Globus pallidus (tissue), 1 donor: Measurements from ENCODE around the gene PLA2G4C.

Experiments used
- DNase-seq: peaks from one replicate; pipeline ENCODE4 v3.0.0-alpha.2; 2015; ENCODE audit warnings: low spot score

PLA2G4C gene, protein sequence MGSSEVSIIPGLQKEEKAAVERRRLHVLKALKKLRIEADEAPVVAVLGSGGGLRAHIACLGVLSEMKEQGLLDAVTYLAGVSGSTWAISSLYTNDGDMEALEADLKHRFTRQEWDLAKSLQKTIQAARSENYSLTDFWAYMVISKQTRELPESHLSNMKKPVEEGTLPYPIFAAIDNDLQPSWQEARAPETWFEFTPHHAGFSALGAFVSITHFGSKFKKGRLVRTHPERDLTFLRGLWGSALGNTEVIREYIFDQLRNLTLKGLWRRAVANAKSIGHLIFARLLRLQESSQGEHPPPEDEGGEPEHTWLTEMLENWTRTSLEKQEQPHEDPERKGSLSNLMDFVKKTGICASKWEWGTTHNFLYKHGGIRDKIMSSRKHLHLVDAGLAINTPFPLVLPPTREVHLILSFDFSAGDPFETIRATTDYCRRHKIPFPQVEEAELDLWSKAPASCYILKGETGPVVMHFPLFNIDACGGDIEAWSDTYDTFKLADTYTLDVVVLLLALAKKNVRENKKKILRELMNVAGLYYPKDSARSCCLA

GRCh38 chr19:48110350-48110966 lies at the start of gene PLA2G4C:
Gene PLA2G4C (minus strand): TSS chr19:48110817. CDS start chr19:48106529, 4,288 bp downstream.
- DNase-seq = peak; percentile 92

- no peak for DNase-seq
Measured at GRCh38 chr19:48158210-48158790, 47.7 kb upstream of the PLA2G4C start.

DNA sequence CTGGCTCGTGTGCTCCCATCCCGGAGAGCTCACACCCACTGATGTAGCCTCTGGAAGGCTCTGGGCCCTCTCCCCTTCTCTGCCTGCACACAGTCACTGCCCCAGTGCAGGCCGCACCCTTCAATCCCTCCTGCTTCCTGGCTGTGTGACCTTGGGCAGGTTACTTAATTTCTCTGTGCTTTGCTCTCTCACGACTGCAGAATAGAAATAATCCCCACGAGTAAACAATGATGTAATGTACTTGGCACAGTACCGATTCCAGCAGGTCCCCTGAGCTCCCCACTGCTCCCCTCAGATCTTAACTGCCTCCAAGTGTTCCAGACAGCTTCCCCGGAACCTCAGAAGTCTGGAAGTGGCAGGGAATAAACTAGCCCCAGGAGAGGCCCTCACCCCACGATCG lies 43.4 kb upstream of the PLA2G4C start:
- no peak for DNase-seq

DNA sequence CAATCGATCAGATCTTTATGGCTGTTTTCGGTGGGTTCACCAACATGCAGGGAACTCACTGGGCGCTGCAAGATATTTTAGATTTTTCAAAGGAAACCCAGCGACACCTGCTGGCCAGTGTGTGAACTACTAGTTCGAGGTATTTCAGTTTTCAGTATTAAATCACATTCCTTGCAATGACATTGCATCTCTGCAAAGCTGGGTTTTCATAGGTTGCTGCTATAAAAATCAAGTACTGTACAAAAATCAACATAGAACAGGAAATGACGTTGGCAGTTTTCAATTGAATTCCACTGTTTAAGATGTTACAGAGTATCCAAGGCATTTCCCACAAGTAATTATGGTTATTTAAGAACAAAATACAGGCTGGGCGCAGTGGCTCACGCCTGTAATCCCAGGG lies 41.9 kb upstream of the PLA2G4C start:
- DNase-seq = peak; percentile 67

- no peak for DNase-seq
Measured at GRCh38 chr19:48149430-48149829, 38.8 kb upstream of the PLA2G4C start.

DNA sequence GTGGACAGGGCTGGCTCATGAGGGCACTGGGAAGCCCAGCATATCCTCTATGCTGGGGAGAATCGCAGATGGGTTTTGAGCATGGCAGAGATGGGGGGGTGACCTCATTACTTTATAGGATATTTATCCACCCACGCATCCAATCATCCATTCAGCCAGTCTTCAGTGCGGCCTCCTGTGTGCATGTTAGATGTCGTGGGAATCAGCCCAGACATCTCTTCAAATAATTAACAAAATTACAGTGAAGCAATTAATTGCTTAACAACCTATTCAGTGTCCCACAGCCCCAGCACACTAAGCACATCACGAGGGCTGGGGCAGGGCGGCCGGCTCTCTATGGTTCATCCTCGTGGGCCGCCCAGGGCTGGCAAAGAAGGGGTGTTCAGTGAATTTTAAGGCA lies 38.0 kb upstream of the PLA2G4C start:
- no peak for DNase-seq

GRCh38 chr19:48147597-48148175 lies 37.1 kb upstream of the PLA2G4C start:
- DNase-seq = no peak

GRCh38 chr19:48139053-48139452 lies 28.4 kb upstream of the PLA2G4C start:
- DNase-seq = no peak

GRCh38 chr19:48137411-48137810 lies 26.8 kb upstream of the PLA2G4C start:
- DNase-seq = no peak

DNA sequence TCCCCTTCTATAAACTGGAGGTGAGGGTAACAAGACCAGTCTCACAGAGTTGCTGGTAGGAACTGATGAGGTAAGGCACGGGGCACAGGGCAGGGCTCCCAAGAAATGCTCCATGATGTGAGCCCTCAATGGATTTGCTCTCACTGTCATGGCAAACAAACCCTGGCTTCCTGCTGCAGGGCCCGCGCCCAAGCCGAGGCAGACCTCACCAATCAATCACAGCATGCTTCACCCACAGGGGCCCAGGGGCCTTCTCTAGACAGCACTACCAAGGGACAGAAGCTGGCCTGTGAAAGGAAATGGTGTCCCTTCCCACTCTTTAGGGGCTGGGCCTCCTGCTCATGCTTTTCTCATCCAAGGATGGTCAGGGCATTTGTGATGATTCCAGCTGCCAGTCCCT lies 25.9 kb upstream of the PLA2G4C start:
- no peak for DNase-seq

- no peak for DNase-seq
Measured at GRCh38 chr19:48135411-48135810, 24.8 kb upstream of the PLA2G4C start.

- no peak for DNase-seq
Measured at GRCh38 chr19:48133094-48133493, 22.5 kb upstream of the PLA2G4C start.

DNA sequence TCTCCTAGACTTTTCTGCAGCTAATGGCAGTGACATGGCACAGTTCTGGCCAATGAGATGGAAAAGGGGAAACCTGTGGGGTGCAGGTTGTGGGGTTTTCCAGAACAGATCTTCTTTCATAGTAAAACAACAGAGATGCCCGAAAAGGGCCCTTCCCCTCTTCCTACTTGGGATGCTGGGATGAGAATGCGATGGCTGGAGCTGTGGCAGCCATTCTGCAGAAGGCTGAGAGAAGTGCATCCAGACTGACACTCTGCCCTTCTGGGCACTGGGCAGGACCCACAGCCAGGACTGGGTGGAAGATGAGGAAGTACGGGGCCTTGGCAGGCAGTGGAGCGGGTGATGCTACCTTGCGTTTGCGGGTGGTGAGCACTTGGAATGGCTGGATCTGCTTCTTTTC lies 16.9 kb upstream of the PLA2G4C start:
- DNase-seq = no peak

DNA sequence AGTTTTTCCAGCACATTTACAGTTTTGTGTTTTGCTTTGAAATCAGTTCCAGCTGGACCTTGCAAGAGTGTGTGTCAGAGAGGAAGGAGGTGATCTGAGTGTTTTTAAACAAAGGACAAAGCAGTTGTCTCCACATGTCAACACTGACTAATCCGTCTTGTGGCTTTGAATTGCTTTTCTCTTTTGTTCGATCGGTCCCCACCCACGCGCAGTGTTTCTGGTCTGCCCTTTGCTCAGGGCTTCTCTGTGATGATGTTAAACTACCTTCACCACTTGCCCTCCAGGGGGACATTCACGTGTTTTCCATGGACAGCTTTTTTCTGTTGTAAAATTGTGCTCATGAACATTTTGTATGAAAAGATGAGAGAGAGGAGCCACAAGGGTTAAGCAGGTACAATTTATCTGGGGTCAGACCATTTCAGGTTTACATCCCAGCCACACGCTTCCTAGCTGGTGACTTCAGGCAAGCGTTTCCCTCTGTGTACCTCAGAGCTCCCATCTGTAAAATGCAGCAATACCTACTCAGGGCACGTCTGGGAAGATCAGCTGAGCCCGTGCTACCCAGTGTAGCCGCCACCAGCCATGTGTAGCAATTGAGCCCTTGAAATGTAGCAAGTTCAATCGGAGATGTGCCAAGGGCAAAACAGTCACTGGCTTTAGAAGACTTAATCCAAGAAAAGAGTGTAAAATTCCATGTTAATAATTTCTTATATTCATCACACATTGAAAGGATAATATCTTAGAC lies 13.5 kb upstream of the PLA2G4C start:
- peak; percentile 72 for DNase-seq

DNA sequence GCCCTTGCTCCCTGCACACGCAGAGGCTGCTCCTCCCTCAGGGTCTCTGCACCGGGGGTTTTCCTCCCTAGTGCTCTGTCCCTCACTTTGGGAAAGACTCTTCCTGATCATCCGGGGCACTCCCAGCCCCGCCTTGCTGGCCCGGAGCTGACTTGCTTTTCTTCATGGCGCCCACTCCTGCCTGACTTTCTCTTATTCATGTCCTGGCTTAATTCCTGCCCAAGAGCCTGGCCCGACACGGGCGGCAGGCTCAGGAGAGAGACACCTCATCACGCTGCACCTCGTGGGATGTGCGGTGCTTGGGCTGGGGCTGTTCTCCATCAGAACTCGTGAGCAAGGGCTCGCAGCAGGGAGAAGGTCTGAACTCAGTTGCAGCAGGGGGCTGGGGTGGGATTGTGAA lies 11.8 kb upstream of the PLA2G4C start:
- DNase-seq = no peak

DNA sequence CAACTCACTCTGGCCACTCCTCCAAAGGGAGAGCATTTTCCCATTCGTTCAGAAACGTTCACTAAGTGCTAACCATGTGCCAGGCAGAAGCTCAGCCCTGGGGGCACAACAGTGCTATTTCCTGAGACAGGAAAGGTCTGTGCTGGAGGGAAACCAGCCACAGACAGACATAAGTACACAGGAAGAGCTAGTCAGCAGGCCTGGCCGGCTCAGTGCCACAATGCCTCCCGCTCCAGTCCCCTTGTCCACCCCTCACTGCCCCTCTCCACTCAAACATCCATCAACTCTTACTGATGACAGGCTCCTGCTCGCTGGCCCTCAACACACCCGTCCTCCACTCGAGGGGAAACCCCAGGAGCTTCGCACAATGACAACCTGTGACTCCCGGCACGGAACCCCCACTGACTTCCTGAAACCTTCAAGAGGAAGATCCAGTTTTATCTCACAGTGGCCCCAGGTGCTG lies 11.3 kb upstream of the PLA2G4C start:
- no peak for DNase-seq

DNA sequence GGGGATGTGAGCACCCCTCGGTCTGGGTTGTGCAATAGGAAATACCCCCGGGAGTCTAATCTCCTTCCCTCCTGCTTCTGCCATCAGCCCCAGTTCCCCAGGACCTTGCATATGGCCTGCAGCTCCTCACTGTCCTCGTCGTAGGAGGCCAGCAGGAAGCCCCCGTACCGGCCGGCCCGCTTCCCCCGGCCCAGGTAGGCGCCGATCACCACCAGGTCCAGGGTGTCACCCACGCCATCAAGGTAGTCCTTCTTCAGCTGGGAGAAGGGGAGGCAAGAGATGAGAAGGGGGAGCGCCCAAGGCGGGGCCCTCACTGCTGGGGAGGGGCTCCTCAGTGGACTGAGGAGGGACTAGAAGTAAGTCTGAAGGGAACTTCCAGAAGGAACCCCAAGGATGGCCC lies 10.4 kb upstream of the PLA2G4C start:
- DNase-seq = no peak

DNA sequence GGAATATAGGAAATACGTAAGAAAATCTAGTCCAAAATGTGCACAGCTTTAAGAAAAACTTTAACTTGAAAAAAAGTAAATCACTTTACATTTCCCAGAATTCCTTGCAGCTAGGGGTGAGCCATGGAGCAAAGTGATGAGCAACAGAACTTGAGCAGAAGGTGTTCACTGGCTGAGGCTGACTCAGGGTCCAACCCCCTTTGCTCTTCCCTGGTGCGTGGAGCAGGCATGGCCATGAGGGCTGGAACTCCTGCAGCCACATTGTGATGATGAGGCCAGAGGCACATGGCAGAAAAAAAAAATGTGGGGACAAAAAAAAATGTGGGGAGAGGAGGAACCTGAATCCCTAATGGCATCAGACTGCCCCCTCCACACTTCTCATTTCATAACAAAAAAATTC lies 9.9 kb upstream of the PLA2G4C start:
- no peak for DNase-seq

DNA sequence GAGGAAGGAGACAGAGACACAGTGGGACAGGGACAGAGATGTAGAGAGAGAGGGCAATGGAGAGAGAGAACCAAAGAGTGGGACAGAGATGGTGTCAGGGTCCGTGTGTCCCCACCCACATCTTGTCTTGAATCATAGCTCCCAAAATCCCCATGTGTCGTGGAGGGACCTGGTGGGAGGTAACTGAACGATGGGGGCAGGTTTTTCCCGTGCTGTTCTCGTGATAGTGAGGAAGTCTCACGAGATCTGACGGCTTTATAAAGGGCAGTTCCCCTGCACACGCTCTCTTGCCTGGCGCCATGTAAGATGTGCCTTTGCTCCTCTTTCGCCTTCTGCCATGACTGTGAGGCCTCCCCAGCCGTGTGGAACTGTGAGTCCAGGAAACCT lies 7.5 kb upstream of the PLA2G4C start:
- DNase-seq = no peak

DNA sequence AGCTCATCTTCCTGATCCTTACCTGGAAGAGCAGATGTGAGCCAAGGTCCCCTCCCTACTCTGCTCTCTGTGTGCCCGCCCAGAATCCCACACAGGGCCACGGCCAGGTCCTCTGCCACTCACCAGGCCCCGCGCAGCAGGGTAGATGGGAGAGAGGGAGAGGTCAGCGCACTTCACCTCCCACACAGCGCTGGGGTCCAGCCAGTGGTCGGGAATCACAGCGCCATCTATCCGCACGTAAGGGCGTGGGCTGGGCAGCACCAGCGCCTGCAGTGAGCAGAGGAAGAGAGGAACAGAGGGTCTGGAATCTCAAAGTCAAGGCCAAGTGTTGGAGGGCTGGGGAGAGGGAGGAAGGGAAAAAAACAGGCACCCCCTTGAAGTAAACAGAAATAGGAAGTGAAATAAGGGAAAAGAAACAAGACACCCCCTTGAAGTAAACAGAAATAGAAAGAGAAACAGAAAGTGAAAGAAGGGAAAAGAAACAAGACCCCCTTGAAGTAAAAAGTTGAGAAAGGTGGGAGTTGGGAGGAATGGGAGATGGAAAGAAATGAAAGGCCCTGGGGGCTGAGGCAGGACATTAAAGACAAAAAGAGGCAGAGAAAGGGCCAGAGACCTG lies 7.0 kb upstream of the PLA2G4C start:
- no peak for DNase-seq

- DNase-seq = no peak
Measured at GRCh38 chr19:48113190-48113917, 2.7 kb upstream of the PLA2G4C start.
